T47D (cell line): ENCODE results near the gene LRRC37A2.
"Not testable (repeated sequence)": the region's sequence is repeated elsewhere in the genome, so short reads cannot be mapped to it uniquely, and the experiment has no call there.

Experiments used
- DNase-seq, 2 experiments: peaks; one replicate each; pipeline versions ENCODE4 v3.0.0 to v3.0.0-alpha.2; 2011 to 2012; ENCODE audit warnings: low read depth in 1 of 2, low spot score in 1 of 2
- in situ Hi-C: cut with HindIII; loops from 2 replicates; pipeline ENCODE4 v1.10.0; 2016; ENCODE audit warnings: low sequenced_read_pairs, low pct_unique_long_range_greater_than_20kb

LRRC37A2 gene

DNA sequence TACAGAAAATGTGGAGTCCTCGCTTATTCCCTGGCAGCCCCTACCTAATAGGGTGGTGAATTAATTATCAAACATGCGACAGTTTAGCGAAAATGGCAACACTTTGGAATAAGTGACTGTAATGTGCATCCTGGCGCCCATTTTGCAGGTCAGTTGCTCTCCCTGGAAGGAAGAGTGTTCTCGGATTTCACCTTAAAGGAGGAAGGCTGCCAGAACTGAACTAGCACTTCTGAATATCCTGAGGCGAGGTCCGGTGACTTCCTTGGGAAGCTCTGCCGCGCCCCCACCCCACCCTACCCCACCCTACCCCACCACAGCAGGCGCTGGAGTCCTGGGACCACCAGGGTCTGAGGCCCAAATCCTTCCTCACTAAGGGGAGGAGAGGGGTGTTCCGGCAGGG is at the start of gene LRRC37A2:
Gene LRRC37A2 (plus strand): TSS at position 301 of the 400 bp plus-strand sequence. CDS start 245 bp downstream, outside the sequence.
- in situ Hi-C loops, DNase-seq: not testable (repeated sequence)

DNA sequence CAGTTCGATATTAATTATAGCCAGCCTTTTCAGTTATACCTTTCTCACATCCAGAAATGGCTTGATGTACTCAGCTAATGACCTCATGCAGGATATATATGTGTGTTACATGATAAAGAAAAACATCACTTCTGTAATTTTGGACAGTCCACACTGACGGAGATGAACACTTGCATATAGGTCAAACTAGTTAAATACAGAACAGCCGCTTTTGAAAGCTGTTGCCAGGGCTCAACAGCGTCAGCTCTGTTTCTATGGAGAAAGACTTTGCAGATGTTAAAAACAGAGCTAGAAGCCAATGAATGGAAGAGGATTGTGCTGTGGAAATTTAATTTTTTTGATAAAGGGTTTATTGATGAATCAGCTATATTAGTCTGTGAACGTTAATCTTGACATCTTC is 44.6 kb upstream of the LRRC37A2 start:
- in situ Hi-C loops, DNase-seq: not testable (repeated sequence)

DNA sequence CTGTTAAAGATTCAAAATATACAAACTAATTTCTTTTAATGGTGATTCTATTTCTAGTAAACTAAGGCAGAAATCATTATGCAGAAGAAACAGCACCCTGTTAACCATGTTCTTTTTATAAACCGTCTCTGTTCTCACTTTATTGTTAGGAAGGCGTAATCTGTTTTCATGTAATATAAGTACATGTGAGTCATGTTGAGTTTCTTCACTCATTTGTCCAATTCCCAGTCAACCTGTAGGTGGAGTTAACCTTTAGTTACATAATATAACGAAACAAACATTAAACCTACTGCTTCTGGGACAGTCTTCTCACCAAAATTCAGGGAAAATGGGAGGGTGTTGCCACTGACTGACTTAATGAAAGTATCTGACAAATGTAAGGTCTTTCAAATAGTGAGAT is 37.8 kb upstream of the LRRC37A2 start:
- DNase-seq, in situ Hi-C loops: not testable (repeated sequence)

DNA sequence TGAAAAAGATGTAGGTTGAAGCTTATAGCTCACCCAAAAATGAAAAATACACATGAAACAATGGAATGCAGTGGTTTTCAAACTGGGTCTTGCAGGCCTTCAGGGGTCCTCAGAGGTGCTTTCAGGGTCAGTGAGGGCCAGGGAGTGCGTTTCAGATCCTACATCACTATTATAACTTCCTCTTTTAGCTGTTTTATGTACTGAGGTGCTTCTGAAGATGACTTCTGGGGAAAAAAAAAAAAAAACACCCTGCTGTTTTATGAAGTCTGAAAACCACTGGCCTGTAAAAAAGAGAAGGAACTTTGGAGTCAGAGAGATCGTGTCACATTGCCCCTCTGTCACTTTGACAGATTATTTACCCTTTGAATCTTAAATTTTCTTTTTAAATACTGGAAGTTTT is 36.7 kb upstream of the LRRC37A2 start:
- in situ Hi-C loops, result not testable (repeated sequence)

DNA sequence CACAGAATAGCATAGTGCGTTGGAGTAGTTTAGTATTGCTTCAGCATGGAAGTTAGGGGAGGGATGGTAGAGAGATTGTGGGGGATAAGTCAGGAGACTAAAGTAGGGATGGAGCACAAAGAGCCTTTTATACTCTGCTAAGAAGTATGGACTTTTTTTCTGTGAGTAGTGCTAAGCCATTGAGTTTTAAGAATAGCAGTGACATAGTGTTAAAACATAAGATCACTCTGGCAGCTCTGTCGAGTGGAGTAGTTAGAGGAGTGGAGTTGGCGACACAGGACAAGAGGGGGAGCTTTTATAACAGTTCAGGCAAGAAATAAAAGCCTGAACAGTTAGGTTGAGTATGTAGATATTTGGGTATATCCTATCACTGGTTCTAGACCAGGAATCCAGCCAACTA is 33.4 kb upstream of the LRRC37A2 start:
- not testable (repeated sequence) for DNase-seq

More for the DNA sequence above, 36.7 kb upstream of the LRRC37A2 start:
- not testable (repeated sequence) for DNase-seq

DNA sequence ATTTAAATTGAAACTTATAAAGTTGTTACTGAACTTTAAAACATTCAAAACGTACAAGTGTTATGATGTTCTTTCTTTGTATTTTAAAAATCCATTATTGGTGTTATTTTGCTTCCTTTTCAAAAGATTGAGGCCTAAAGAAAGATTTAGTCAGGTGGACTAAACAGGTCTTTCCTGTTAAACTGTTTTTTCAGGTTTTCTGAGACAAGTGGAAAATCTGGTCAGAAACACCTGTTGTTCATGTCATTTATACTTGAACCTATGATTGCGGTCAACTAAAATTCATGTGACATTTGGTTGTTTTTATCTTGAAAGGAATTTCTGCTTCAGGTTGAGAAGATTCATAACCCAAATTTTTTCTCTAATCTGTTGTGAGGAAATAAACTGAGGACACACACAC is 31.0 kb upstream of the LRRC37A2 start:
- in situ Hi-C loops, DNase-seq: not testable (repeated sequence)

More for the DNA sequence above, 33.4 kb upstream of the LRRC37A2 start:
- in situ Hi-C loops, result not testable (repeated sequence)

DNA sequence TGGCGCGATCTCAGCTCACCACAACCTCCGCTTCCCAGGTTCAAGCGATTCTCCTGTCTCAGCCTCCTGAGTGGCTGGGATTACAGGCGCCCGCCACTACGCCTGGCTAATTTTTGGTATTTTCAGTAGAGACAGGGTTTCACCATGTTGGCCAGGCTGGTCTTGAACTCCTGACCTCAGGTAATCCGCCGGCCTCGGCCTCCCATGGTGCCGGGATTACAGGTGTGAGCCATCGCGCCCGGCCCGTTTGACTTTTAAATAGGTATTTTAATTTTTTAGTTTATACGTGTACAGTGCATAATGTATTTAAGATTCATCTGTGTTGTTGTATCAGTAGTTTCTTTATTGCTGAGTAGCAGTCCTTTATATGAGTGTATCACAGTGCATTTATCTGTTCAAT is 20.2 kb upstream of the LRRC37A2 start:
- DNase-seq, in situ Hi-C loops: not testable (repeated sequence)

DNA sequence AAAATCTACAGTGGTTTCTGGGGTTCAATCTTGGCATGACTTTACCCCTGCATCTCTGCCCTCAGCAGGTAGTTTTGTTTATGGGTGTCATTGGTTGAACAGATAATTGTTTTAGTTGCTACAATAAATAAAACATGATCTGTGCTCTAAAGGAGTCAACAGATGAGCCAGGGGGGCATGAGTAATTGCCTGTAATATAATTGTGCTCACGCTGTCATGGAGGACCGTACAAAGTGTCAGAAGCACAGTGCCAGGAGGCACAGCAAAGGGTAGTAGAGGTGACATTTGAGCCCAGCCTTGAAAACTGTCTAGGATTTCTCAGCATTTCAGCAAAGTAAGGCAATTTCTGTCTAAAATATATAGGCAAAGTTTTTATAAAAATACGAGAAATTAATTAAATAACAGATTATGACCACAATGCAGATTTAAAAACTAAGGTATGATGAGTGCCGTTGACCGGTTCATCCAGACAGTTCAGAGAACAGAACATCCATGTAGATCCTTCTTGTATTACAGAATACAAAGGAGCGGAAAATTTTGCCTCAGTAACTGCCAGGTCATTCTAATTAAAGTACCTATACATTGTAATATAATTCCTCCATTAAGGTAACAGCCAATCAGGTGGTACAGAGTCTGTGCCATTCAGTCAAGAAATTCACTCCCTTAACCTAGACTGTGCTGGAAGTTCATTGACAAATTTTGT is 12.7 kb upstream of the LRRC37A2 start:
- in situ Hi-C loops, DNase-seq: not testable (repeated sequence)

DNA sequence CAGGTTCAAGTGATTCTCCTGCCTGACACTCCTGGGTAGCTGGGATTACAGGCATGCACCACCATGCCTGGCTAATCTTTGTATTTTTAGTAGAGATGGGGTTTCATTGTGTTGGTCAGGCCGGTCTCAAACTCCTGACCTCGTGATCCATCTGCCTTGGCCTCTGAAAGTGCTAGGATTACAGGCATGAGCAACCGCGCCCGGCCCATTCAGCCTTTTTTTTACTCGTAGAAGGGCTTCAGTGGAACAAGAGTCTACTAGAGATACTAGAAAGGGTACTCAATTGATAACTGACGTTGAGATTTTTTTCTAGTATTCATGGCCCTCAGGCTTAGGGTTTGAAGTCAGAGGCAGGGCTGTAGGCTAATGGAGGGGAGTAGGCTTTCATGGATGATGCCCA is 6.4 kb upstream of the LRRC37A2 start:
- DNase-seq, in situ Hi-C loops: not testable (repeated sequence)

DNA sequence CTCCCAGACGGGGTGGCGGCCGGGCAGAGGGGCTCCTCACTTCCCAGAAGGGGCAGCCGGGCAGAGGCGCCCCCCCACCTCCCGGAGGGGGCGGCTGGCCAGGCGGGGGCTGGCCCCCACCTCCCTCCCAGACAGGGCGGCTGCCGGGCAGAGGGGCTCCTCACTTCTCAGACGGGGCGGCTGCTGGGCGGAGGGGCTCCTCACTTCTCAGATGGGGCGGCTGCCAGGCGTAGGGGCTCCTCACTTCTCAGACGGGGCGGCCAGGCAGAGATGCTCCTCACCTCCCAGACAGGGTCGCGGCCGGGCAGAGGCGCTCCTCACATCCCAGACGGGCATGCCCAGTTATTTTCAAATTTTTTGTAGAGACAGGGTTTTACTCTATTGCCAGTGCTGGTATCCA is 22.4 kb downstream of the LRRC37A2 start:
- in situ Hi-C loops, DNase-seq: not testable (repeated sequence)

DNA sequence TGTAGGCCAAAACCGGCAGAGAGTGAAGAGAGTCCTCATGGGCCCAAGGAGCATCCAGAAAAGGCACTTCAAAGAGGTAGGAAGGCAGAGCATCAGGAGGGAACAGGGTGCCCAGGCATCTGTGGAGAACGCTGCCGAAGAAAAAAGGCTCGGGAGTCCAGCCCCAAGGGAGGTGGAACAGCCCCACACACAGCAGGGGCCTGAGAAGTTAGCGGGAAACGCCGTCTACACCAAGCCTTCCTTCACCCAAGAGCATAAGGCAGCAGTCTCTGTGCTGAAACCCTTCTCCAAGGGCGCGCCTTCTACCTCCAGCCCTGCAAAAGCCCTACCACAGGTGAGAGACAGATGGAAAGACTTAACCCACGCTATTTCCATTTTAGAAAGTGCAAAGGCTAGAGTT is 36.3 kb downstream of the LRRC37A2 start:
- in situ Hi-C loops, DNase-seq: not testable (repeated sequence)

DNA sequence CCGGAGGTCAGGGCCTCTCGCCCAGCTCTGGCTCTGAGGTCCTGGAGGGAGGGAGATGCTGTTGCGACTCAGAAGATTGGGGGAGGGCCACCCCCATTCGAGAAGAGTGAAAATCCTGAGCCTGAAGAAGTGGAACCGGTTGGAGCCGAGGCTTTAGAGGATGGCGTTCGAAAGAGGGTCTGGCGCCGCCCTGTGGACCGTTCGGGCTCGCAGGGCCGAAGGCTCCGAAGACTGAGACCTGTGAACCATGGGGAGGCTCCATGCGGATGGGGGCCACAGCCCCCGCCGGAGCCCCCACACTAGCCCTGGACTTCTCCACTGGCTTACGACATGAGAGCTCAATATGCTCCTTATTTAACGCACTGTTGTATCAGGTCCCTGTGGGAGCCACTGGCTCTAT is 46.9 kb downstream of the LRRC37A2 start:
- in situ Hi-C loops, DNase-seq: not testable (repeated sequence)

DNA sequence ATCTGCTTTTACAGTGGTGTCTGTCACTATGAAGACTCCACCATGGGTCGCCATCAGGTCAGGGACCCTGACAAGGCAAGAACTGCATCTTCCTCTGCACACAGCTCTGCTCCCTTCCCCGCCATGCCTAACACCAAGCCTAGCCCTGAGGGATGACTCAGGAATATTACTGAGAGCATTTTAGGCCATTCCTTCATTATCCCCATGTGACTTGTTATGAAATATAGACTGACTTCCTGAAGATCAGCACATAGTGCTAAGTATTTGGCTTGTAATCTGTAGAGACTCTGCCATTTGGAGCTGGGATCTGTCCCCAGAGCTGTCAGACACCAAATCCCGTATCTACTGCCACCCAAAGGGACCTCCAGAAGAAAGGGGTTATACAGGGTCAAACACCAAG is 47.8 kb downstream of the LRRC37A2 start:
- in situ Hi-C loops, DNase-seq: not testable (repeated sequence)

DNA sequence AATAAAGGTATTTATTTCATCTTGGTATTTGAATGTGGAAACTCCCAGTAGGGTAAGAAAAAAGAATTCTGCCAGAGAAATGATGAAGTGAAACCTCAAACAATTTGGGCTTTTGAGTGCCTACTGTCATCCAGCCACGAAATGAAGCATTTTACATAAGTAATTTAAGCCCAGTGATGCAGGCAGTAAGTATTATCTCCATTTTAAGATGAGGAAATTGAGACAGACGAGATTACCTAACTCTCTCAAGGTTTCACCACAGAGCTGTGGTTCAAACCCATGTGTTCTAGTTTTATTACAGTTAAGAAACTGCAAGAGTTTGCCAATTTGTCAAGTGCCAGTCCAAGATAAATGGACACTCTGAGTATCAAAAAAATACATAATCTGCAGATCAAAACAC is 54.0 kb downstream of the LRRC37A2 start:
- in situ Hi-C loops, DNase-seq: not testable (repeated sequence)

DNA sequence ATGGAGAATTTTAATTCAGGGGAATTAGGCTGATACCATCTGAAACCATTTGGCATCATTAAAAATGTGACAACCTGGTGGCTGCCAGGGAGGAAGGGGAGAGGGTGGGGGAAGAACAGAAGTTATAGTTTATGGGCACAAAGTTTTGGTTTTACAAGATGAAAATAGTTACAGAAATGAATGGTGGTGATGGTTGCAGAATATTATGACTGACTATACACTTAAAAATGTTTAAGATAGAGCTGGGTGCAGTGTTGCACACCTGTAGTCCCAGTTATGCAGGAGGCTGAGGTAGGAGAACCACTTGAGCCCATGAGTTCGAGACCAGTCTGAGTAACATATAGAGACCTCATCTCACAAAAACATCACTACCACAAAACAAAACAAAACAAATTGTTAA is 54.7 kb downstream of the LRRC37A2 start:
- DNase-seq, in situ Hi-C loops: not testable (repeated sequence)

DNA sequence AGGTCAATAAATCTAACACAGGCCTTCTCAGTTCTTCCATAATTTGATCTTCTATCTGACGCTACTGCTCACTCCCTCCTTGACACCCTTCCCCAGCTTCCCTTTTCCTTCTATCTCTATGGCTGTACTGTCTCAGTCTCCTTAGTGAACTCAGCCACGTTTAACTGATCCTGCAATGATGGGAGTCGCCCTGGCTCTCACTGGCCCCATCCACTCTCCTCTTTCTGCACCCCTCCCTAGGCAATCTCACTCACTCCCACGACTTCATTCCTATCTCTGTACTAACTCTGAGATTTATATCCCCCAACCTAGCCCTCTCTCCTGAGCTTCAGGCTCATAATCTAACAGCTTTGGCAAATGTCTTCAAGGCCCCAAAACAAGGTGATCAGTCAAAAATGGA is 59.5 kb downstream of the LRRC37A2 start:
- in situ Hi-C loops, DNase-seq: not testable (repeated sequence)

DNA sequence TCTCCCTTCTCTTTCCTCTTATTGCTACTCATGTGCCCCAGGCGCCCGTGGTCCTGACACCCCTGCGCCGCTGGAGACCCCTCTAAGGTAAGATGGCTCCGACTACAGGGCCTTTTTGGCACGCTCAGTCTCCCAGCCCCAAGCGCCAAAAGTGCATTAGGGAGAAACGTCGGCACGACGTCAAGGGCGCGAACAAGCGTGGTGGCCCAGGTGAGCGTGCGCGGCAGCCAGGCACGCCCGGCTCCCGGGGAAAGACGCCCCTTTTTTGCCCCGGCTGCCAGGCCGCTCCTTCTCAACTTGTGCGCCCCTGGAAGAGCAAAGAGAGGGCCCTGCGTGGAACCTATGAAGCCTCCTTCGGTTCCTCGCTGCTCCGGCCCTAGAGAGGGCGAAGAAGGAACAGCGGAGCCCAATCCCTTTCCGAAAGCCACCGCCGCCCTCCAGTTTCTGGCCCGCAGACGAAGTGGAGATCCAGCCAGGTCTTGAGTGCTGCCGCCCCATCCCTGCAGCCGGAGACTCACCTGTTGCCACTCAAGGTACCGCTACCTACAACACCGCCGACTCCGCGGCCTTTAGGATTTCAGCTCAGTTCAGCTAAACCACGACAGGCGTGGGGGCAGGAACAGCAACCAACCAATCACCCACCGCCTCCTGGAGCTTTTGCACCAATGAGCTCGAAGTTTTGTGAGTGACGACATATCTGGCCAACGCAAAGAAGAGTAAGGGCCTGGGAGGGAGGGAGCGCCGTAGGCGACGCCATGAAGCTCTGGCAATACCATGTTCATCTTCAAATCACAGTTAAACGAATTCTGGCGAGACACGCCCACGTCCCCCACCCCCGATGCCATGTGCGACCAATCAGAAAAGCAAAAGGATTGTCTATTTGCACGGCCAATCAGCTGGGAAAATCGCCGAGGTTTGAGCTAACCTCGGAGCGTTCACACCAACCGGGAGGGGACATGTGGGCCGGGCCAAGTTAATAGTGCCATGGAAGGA is 67.1 kb downstream of the LRRC37A2 start, which contains the start of gene ARL17A:
Gene ARL17A (minus strand): TSS at position 609 of the 993 bp plus-strand sequence. CDS start 3,369 bp downstream, outside the sequence.
- in situ Hi-C loops, DNase-seq: not testable (repeated sequence)

DNA sequence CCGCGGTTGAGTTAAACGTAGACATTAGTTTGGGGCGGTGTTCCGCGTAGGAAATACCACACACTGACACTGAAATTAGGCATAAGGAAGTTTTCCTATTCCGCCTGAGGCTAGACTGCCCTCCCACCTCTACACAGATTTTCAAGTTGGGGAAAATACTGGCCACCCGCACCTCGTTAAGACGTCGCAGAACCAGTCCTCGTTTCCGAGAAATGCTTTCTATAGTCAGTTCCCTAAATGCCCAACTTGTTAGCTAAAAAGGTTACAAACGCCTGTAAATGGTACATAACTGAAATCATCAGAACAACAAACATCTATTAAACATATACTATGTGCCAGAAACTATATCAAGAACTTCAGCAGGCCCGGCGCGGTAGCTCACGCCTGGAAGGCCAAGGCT is 67.8 kb downstream of the LRRC37A2 start:
- DNase-seq, in situ Hi-C loops: not testable (repeated sequence)
